ENCODE results near the gene PGGT1B.

PGGT1B gene

GRCh38 chr5:115262321-115263077 lies at the start of gene PGGT1B:
Gene PGGT1B, minus strand, starts transcription at chr5:115262877. Its CDS starts 26 bp downstream, at chr5:115262851.
- DNase-seq (ENCODE audit: low read depth): peak; percentile 47

GRCh38 chr5:115309751-115310370 lies 47.2 kb upstream of the PGGT1B start:
- DNase-seq (ENCODE audit: low read depth): no peak

- DNase-seq (ENCODE audit: low read depth): no peak
These were observed 46.1 kb upstream of the PGGT1B start for GRCh38 chr5:115308815-115309214.

GRCh38 chr5:115306011-115306536 lies 43.4 kb upstream of the PGGT1B start:
- DNase-seq (ENCODE audit: low read depth): no peak

- no peak for DNase-seq (ENCODE audit: low read depth)
These were observed 41.8 kb upstream of the PGGT1B start for GRCh38 chr5:115304496-115304895.

DNA sequence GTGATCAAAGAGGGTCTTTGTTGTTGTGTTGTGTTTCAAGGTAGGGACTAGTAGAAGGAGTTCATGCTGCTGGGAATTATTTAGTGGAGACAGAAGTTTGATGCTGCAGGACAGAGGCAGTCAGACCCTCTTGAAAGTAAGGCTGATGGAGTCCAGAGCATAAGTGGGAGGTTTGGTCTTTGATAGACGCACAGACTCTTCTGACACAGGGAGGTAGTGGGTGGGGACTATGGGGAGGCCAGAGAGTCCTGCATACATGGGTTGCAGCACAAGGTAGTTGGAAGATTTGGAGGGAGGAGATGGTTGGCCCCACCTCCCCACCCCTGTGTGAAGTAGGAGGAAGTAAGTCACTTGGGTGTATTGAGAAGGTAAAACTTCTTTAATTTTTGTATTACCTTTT lies 36.1 kb upstream of the PGGT1B start:
- DNase-seq (ENCODE audit: low read depth): no peak

DNA sequence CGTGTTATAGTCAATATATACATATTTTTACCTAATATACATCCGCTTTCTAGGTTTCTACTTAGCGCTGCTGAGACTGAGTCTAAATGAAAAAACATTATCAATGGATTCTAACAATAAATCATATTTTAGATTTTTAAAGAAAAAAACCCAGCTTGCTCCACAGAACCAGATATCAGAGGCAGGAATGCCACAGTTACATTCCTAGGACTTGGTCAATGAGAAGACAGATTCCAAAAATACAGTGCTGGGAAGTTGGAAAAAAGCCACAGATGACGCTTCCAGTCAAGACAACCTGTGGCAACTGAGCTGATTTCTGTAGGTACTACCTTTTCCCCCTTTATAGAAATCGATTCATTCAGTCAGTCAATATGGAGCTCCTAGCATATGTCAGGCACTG lies 34.4 kb upstream of the PGGT1B start:
- no peak for DNase-seq (ENCODE audit: low read depth)

GRCh38 chr5:115296124-115297022 lies 33.7 kb upstream of the PGGT1B start, which contains the start of gene CCDC112:
Gene CCDC112, minus strand, starts transcription at chr5:115296654. Its CDS starts 111 bp downstream, at chr5:115296543.
- peak; percentile 60 for DNase-seq (ENCODE audit: low read depth)

- no peak for DNase-seq (ENCODE audit: low read depth)
These were observed 33.1 kb upstream of the PGGT1B start for GRCh38 chr5:115295777-115296123.

- no peak for DNase-seq (ENCODE audit: low read depth)
These were observed 28.7 kb upstream of the PGGT1B start for GRCh38 chr5:115291397-115291796.

- DNase-seq (ENCODE audit: low read depth): no peak
These were observed 26.4 kb upstream of the PGGT1B start for GRCh38 chr5:115289104-115289503.

DNA sequence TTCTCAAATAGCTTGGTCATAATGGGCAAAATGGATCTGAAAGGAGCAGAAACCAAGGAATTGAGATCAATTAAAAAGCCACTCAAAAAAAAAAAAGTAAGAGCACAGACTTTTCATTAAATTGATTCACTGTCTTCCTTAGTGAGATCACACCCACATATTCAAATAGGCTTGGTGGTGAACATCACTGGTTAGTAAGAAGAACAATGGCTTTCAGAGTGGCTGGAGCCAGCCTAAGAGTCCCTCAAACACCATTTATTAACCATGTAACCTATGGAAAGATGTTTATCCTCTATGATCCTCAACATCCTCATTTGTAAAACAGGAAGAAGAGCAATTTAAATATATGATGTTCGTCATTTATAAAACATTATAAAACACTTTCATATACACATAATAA lies 21.3 kb upstream of the PGGT1B start:
- DNase-seq (ENCODE audit: low read depth): no peak

DNA sequence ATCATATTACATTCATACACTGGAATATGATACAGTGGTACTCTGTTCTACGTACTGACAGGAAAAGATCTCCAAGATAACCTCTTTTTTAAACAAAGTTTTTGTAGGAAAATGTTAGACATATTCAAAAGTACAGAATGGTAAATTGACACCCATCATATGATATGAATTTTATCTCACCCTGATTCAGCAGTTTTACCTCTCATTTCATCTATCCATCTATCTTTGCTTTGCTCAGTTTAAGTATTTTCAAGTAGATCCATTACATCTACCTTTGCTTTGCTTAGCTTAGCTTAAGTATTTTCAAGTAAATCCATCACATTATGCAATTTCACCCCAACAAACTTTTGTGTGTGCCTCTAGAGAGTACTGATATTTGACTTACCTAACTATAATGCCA lies 19.5 kb upstream of the PGGT1B start:
- no peak for DNase-seq (ENCODE audit: low read depth)

GRCh38 chr5:115274584-115274983 lies 11.9 kb upstream of the PGGT1B start:
- DNase-seq (ENCODE audit: low read depth): no peak

DNA sequence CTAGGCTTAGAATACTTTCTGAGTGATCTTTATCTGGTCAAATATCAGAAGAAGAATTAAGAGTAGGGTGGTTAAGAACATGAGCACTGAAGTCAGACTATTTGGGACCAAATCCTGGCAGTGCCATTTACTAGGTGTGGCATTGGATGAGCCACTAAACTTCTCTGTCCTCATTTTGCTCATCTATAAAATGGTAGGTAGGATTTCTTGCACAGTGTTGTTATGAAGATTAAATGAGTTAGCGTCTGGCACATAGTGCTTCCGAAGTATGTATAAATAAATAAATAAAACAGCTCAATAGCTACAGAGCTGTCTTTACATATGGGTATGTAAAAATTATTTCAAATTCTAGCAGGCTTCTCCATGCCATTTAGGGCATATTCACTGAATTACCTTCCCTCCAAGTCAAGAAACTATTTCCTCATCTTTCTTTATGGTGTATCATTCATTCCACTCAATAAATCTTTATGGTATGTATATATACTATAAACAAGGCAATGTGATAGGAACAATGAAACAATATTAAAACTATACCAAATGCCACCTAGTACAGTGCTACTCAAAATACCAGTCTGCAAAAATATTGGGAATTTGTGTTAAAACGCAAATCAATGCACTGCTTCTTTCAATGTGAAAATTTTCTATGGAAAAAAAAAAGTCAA lies 9.8 kb upstream of the PGGT1B start:
- no peak for DNase-seq (ENCODE audit: low read depth)

DNA sequence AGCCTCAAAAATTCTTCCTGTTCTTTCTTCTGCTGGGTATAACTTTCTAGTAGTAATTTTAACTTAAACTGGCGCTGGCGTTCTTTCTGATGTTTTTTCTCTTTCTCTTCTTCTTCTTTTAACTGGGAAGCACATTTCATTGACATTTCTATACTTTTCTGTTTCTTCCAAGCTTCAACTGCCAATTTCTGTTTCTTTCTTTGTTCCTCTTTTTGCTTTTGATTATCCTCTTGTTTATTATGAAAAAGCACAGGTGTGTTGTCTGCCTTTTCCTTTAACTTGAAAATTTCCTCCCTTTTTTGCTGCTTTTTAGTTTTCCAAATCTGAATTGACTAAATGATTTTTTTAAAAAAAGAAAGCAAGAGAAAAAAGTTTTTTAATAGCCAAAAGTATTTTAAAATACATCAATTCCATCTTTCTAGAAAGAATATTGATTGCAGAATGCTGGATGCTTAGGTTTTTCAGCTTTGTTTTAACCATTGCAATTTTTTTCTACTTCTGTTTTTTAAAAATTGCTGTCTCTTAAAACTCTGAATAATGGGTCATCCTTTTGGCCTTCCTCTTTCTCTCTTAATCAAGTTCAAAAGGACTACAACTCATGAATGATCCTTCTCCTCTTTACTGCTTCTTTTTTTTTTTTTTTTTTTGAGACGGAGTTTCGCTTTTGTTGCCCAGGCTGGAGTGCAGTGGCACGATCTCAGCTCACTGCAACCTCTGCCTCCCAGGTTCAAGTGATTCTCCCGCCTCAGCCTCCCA lies 8.8 kb upstream of the PGGT1B start:
- DNase-seq (ENCODE audit: low read depth): no peak

DNA sequence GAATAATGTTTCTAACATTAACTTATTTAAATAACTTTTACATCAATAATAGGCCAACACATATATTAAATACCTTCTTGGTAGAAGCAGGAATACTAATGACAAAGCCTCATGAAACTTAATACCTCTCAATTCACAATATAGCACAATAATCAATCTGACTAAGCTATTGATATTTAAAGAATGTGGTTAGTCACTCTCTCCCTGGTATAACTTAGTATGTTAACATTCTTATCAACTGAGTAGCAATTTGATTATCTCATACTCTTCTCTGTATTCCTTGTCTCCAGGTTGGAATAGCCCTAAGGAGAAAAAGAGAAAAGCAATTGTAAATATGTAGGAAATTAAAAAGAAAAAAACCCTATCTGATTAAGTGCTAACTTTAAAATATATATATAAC lies 4.9 kb upstream of the PGGT1B start:
- no peak for DNase-seq (ENCODE audit: low read depth)

- no peak for DNase-seq (ENCODE audit: low read depth)
These were observed 2.5 kb upstream of the PGGT1B start for GRCh38 chr5:115265220-115265619.

DNA sequence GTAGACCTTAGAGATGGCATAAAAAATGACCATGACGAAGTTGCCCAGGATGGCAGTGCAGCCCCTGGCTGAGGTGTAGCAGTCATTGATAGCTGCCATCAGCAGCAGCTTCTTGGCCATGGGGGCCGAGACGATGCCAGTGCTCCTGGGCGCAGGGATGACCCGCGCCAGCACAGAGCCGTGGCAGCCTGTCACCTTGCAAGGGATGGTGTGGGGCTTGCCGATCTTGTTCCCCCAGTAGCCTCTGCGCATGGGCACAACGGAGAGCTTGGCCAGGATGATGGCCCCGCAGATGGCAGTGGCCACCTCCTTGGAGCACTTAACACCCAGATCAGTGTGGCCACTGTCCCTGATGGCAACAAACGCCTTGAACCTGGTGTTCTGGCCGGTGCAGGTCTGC lies 2.1 kb upstream of the PGGT1B start:
- DNase-seq (ENCODE audit: low read depth): no peak

- no peak for DNase-seq (ENCODE audit: low read depth)
These were observed 352 bp upstream of the PGGT1B start for GRCh38 chr5:115263078-115263380.

GRCh38 chr5:115262011-115262320 lies 711 bp downstream of the PGGT1B start:
- DNase-seq (ENCODE audit: low read depth): no peak

DNA sequence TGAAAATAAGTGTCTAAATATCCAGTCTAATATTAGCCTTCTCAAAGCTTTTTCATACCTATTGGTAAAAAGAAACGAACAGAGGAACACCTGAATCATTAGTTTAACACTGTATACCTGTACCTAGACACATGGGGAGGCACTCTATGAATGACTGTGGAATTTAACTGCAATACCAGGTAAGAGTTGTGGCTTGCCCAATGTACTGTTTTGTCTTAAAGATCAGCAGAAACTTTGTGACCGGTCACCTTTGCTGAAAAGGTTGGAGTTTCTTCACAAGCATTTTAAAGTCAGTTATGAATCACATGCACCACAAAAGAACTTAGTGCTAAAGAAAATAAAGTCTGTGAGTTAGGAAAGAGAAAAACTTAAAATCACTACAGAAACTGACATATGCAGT lies 2.4 kb downstream of the PGGT1B start:
- DNase-seq (ENCODE audit: low read depth): no peak

All from stimulated activated CD8-positive, alpha-beta memory T cell treated with anti-CD3 and anti-CD28 coated beads, Interleukin-12 subunit alpha, Interleukin-12 subunit beta, amount 100 ng/mL, for 4 hours (primary cell).